K562 treated with DMSO at 1 percent for 48 hours (cell line): Measurements from ENCODE around the gene H19. TPM values are rescaled to one million over a fixed set of nuclear protein-coding genes. Genes with fewer than 3 reads are reported as not detected.

Experiments
- total RNA-seq: library from RNA; unstranded; fragments of 300-600 nt; gene quantifications from 2 replicates; pipeline ENCODE4 v1.2.3, GENCODE V29; 2022; ENCODE audit warnings: low replicate concordance; ENCODE audit errors: extremely low read depth

H19 gene
- not detected in 2 replicates for total RNA-seq

DNA sequence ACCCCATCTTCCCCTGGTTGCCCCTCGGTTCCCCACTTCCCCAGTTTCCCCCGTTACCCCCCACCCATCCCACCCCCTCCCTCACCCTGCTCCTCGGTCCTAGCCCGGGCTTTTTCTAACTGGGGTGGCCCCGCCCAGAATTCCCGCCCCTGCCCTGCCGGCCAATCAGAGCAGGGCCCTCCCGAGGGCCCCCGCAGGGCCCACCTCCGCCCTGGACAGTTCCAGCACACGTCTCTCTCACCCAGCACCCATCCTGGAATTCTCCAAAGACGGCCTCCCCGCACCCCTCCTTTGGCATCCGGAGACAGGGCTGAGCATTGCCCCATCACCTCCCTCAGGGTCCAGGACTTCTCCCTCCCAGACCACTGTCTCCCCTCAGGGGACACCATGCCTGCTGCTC is at the start of gene H19:
H19 (minus strand) TSS at position 88 of the 400 bp plus-strand sequence.

DNA sequence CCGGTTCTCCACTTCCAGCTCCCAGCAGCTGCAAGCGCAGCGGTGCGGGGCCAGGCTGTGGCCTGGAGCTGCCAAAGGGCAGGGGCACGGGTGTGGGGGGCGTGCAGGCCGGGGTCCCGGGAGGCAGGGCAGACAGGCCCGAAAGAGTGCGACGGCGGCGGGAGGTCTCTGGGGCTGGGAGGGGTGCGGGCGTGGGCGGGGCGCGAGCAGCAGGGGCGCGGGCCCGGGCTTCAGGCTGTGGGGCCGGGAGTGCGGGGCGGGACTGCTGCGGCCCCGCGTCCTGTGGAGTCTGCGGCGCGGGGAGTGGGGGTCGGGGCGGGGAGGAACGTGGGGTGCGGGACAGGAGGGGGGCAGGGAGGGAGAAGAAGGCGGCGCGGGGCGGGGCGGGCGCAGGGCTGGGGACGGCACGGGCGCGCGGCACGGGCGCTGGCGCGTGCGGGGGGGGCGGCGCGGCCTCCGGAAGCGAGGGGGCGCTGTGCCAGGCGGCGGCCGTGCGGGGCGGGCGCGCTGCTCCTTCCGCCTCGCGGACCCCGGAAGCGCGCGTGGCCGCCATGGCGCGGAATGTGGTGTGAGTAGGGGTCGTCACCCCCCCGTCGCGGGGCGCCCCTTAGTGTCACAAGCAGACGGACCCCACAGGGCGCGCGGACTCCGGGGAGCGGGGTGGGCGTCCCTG is 50.7 kb downstream of the H19 start, which contains the start of gene MRPL23:
MRPL23 (plus strand) TSS at position 521 of the 673 bp plus-strand sequence; CDS start at position 552, 31 bp downstream.

Other genes starting within 250 kb of the H19 start
- not detected in 2 replicates for gene IFITM10, start 247.2 kb downstream of the H19 start, total RNA-seq
- gene CTSD, start 233.9 kb downstream of the H19 start, total RNA-seq, result 390 and 1,266 TPM in 2 replicates
- gene SYT8, start 162.9 kb downstream of the H19 start, total RNA-seq, result not detected in 2 replicates
- not detected in 2 replicates for gene TNNI2, start 158.9 kb downstream of the H19 start, total RNA-seq
- gene LSP1, start 144.8 kb downstream of the H19 start, total RNA-seq, result not detected in 2 replicates
- gene PRR33, start 105.9 kb downstream of the H19 start, total RNA-seq, result not detected in 2 replicates
- gene TNNT3, start 78.1 kb downstream of the H19 start, total RNA-seq, result not detected in 2 replicates
- not detected in 2 replicates for gene MRPL23, start 50.5 kb downstream of the H19 start, total RNA-seq
- not detected in 2 replicates for gene IGF2, start 141.5 kb upstream of the H19 start, total RNA-seq
- not detected in 2 replicates for gene INS, start 163.4 kb upstream of the H19 start, total RNA-seq
- gene TH, start 174.0 kb upstream of the H19 start, total RNA-seq, result not detected in 2 replicates